HG03103 (cell line): ENCODE measurements around the gene HERC2.
"Not testable (repeated sequence)": the region's sequence is repeated elsewhere in the genome, so short reads cannot be mapped to it uniquely, and the experiment has no call there.

Experiments
- ATAC-seq: cut with Tn5 transposase; IDR thresholded peaks from one replicate; pipeline ENCODE4 v1.9.1; 2021; ENCODE audit warnings: low read depth; ENCODE audit not compliant: unreplicated experiment

HERC2 gene

GRCh38 chr15:28322129-28322588 lies at the start of gene HERC2:
HERC2 (minus strand) TSS chr15:28322179; CDS start chr15:28321433, 746 bp downstream.
- ATAC-seq = not testable (repeated sequence)

DNA sequence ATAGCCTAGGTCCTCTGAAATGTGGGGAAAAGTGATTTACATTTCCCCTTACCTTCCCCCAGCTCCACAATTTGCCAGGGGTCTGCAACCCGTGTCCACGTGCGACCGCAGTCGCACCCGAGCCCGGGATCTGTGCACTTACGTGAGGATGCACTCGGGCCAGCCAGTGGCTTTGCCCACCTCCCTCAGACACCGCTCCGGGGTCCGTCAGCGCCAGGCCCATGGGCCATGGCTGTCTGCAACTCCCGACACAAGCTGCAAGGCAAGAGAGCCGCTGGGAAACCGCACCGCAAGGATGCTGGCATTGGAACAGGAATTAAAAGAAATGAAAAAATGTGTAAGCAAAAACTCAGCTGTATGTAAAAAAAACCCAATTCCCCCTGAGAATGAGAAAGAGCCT lies 43.5 kb upstream of the HERC2 start:
- not testable (repeated sequence) for ATAC-seq

DNA sequence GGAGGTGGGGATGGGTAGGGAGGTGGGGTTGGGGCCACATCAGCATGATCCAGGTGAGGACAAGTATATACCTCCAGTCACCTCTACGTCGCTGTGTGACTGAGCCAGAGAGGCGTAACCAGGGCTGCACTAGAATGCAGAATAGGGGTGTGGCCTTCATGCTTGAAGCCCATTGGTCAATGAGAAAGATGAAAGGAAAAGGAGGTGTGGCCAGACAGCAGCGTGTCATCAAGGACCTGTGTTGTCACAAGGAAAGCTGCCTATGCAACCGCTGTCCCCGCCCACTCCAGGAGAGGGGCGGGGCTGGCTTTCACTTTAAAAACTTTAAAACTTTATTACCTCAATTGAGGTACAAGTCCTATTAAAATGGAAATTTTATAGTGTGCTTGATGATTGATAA lies 36.0 kb upstream of the HERC2 start, which contains the start of gene GOLGA6L24:
TSS of gene GOLGA6L24 (minus strand) at position 101 of the 400 bp plus-strand sequence. CDS start at position 40, 61 bp downstream.
- not testable (repeated sequence) for ATAC-seq

GRCh38 chr15:28321358-28322078 lies 461 bp downstream of the HERC2 start:
- not testable (repeated sequence) for ATAC-seq

- not testable (repeated sequence) for ATAC-seq
These were observed 2.3 kb downstream of the HERC2 start for GRCh38 chr15:28319725-28320124.

DNA sequence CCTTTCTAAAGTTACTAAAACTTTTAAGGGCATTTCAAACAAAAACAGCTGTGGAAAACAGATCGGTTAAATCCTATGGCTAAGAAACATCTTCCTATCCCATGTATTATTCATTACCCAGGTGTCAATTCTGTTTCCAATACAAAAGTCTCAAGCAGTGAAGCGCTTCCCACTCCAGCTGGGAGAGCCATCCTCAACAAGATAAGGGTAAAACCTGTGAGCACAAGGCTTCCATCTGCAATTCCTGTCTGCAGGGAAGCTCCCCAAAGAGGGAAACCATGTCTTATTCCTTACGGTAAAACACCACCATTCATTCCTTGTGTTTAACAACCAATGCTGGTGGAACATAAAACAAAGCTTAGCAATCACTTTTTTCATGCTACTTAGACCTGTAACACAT lies 3.2 kb downstream of the HERC2 start:
- not testable (repeated sequence) for ATAC-seq

DNA sequence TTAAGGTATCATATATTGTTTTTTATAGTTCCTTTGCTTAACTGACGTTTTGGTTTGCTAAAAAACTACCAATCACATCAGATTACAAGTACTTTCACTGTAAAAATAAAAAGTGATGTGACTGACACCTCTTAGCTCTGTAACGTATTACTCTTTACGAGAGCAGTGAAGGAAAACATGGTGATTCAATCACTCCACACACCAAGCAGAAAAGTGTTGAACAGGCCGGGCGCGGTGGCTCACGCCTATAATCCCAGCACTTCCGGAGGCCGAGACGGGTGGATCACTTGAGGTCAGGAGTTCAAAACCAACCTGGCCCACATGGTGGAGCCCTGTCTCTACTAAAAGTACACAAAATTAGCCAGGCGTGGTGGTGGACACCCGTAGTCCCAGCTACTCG lies 3.9 kb downstream of the HERC2 start:
- not testable (repeated sequence) for ATAC-seq

DNA sequence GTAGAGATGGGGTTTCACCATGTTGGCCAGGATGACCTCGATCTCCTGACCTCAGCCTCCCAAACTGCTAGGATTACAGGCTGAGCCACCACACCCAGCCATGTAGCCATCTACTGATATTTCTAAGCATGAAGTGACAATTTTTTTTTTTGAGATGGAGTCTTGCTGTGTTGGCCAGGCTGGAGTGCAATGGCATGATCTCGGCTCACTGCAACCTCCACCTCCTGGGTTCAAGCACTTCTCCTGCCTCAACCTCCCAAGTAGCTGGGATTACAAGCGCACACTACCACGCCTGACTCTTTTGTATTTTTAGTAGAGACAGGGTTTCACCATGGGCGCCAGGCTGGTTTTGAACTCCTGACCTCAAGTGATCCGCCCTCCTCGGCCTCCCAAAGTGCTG lies 5.0 kb downstream of the HERC2 start:
- ATAC-seq = not testable (repeated sequence)

GRCh38 chr15:28310454-28310853 lies 11.5 kb downstream of the HERC2 start:
- ATAC-seq = not testable (repeated sequence)

GRCh38 chr15:28308718-28309117 lies 13.3 kb downstream of the HERC2 start:
- ATAC-seq = not testable (repeated sequence)

- not testable (repeated sequence) for ATAC-seq
These were observed 16.3 kb downstream of the HERC2 start for GRCh38 chr15:28305700-28306099.

DNA sequence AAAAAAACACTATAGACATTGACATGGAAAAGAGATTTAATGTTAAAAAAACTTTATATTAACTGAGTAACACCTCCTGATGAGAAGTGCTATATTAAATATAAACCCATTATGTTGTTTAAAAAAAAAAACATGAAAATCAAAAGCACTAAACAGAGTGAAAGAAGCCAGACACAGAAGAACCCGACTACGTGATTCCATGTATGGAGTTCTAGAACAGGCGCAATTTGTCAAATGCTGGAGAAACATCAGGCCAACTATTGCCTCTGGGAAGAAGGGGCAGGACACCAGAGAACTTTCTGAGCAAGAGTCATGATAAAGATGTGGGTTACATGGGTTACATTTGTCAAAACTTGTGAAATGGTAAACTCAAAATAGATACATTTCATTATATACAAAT lies 24.5 kb downstream of the HERC2 start:
- ATAC-seq = not testable (repeated sequence)

GRCh38 chr15:28296814-28297213 lies 25.2 kb downstream of the HERC2 start:
- not testable (repeated sequence) for ATAC-seq

DNA sequence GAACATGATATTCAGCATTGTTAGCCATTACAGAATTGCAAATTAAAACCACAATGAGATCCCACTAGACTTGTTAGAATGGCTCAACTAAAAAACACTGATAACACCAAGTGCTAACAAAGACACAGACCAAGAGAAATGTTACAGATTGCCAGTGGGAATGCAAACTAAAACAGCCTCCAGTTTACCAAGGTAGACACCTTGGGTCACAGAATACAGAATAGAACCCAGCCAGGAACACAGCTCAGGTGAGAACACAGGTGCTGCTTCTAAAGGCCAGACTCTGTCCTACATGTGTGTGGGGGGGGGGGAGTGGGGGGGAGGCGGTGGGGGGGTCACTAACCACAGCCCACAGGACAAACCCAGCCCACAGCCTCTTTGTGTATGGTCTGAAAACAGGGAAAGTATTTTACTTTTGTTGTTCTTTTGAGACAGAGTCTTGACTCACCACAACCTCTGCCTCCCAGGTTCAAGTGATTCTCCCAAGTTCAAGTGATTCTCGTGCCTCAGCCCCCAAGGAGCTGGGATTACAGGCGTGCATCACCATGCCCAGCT lies 26.9 kb downstream of the HERC2 start:
- not testable (repeated sequence) for ATAC-seq

- ATAC-seq = not testable (repeated sequence)
These were observed 27.4 kb downstream of the HERC2 start for GRCh38 chr15:28294560-28294959.

DNA sequence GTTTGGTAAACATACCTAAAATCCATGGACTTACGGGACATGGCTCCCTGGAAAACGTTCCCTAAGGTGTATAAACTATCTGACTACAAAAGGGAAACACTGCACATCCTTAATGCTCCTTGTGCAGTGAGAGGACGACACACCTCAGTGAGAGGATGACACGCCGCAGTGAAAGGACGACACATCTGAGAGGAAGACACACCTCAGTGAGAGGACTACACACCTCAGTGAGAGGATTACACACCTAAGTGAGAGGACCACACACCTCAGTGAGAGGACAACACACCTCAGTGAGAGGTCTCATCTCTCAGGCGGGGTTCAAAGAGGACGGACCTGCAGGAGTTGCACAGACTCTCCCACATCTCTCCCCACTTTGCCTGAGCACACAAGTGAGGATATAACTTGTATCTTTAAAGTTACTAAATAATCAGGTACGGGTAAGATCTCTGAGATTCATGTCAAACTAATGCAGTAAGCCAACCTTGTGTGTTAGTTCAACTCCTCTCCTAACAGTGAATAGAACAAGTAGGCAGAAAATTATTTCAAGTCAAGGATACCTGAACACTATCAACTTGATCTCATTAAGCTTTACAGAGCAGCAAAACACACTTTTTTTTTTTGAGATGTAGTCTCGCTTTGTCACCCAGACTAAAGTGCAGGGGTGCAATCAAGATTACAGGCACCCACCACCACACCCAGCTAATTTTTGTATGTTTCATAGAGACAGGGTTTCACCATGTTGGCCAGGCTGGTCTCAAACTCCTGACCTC lies 32.1 kb downstream of the HERC2 start:
- no peak for ATAC-seq

DNA sequence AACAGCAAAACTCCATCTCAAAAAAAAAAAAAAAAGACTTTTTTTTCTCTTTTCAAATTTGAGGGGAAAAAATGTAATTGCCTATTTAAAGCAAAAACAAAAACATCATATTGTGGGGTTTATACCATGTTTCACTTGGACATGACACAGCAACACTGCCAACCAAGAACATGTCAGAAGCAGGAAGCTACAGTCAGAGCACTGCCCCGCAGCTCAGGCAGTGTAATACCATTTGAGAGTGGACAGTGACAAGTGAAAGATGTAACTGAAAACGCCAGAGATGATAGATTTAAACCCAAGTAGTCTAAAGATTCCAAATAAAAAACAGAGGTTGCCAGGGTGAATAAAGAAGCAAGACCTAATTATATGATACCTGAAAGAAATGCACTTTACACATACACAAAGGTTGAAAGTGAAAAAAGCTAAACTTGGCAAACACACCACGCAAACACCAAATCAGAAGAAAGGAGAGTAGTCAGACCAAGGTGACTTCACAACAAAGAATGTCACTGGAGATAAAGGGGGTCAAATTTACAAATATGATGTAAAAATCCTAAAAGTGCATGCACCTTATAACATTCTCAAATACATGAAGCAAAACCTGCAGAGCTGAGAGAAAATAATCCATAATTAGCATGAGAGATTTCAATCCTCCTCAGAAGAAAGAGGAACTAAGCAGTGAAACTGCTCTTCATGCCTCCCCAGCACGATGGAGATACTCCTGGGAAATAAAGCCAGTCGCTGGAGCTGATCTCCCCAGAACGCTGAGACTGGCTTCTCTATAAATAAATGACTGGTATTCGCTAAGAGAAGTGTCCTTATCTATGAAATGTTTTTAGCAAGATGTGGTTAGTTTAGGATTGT lies 32.9 kb downstream of the HERC2 start:
- peak; percentile 81 for ATAC-seq

DNA sequence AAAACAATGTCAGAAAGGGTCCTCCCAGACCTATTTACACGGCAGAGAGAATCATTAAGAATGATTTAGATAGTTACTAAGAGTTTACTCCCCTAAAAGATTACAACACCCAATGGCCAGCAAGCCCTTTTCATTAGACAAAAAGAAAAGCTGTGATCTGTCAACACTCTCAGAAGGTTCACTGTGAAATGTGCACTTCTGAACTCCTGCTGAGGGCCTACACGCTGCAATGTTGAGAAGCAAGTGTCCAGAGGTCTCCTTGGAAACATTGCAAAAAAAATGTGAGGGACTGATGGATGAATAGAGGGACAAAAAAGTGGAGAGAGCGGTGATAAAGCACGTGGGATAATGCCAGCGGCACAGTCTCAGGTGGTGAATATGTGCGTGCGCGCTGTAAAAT lies 35.3 kb downstream of the HERC2 start:
- ATAC-seq = not testable (repeated sequence)

DNA sequence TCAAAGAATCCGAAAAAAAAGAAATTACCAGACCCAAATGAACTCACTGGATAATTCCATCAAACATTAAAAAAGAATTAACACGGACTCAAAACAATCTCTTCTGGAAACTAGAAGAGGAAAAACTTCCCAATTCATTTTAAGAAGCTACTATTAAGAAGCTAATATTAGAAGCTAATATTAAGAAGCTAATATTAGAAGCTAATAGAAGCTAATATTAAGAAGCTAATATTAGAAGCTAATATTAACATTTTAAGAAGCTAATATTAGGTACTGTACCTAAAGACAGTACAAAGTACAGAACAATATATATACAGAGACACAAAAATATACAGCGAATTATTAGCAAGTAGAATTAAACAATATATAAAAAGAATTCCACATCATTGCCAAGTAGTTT lies 35.9 kb downstream of the HERC2 start:
- no peak for ATAC-seq

DNA sequence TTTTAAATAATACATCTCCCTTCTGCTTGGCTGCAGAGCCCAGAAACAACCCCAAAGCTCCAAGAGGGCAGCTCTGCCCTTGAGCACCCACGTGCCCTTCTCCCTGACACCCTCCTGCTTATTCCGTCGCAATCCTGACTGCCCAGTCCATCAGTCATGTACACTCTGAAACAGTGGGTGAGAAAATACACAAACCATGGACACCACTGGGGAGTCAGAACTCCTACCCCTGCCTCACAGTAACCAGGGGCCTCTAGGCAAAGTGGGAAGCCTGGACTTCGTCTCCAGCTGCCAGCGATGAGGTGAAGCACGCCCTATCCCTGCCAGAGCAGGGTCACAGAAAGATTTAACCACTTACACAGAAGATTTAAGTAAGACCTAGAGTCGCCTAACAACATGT lies 40.1 kb downstream of the HERC2 start:
- no peak for ATAC-seq
